ENCODE data around the gene KRT71. TPM values are rescaled to one million over a fixed set of nuclear protein-coding genes. Genes with fewer than 3 reads are reported as not detected.

Gene KRT71
- total RNA-seq, 1 experiment from 2014 or later: not detected

- Histone ChIP-seq H3K36me3 (replicated peaks; ENCODE audit: control insufficient read depth, insufficient read depth, low read length) (no peaks in the 10 kb centered on the region), H3K4me3 (ENCODE audit: insufficient read depth, low read depth, low read length) (no peak overlapping the region), H3K27me3 (ENCODE audit: control insufficient read depth, insufficient read depth, low read length) (no peaks in the 10 kb centered on the region)
- DNase-seq: no peak
Observed at GRCh38 chr12:52525661-52526499, 27.1 kb downstream of the KRT71 start.

DNA sequence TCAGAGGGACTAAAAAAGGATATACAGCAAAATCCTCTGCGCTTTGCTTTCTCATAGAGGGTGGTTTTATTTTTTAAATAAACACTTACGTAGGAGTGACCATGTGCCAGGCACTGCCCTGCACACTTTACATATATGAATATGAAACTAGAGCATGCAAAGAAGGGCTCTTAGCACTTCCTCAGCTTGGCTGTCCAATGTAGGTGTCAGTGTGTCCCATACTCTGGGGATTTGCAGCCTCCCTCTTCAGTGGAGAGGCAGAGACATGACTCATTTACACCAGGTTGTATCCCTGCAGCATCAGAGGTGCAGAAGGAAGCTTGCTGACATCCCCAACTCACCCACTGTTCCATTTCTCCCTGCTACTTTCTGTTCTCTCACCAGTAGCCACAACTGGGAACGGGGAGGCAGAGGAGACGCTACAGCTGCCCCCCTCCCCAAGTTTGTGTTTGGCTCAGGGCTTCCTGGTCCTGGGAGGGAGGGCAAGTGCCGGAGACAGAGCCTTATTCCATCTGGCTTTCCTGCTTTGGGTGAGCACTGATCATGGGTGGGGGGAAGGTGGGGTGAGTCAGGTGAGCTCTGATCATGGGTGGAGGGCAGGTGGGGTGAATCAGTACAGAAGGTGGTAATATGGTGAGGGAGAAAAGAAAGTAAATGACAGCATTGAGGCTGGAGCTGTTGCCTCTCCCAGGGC, 27.9 kb downstream of the KRT71 start:
- no peak overlapping the region for H3K4me3 ChIP-seq (ENCODE audit: insufficient read depth, low read depth, low read length)
- no peaks in the 10 kb centered on the region for H3K27me3 ChIP-seq (ENCODE audit: control insufficient read depth, insufficient read depth, low read length)
- DNase-seq: peak; percentile 6
- no peaks in the 10 kb centered on the region for H3K36me3 ChIP-seq (replicated peaks; ENCODE audit: control insufficient read depth, insufficient read depth, low read length)

GRCh38 chr12:52524241-52524897, 28.6 kb downstream of the KRT71 start:
- no peaks in the 10 kb centered on the region for H3K36me3 ChIP-seq (replicated peaks; ENCODE audit: control insufficient read depth, insufficient read depth, low read length)
- H3K4me3 ChIP-seq (ENCODE audit: insufficient read depth, low read depth, low read length): no peak overlapping the region
- H3K27me3 ChIP-seq (ENCODE audit: control insufficient read depth, insufficient read depth, low read length): no peaks in the 10 kb centered on the region
- DNase-seq: peak; percentile 22

DNA sequence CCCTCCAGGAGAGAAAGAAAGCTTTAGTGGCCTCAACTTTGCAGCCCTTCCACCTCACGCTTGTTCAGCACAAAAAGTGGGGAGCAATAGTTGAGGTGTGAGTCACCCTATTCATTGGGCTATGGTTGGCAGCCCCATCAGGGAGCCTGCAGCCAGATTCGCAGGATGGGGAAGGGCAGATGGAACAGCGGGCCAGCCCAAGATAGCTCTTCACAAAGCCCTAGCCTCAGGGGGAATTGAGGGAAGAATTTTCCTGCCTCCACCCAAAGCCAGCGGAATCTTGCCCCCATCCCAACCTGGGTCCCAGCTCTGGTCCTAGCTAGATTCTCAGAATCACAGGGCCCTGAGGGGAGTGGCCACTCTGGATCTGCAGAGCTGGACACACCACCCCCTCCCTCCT, 29.1 kb downstream of the KRT71 start:
- no peak overlapping the region for H3K4me3 ChIP-seq (ENCODE audit: insufficient read depth, low read depth, low read length)
- peak; percentile 10 for DNase-seq
- H3K27me3 ChIP-seq (ENCODE audit: control insufficient read depth, insufficient read depth, low read length): no peaks in the 10 kb centered on the region
- no peaks in the 10 kb centered on the region for H3K36me3 ChIP-seq (replicated peaks; ENCODE audit: control insufficient read depth, insufficient read depth, low read length)

GRCh38 chr12:52522346-52523011, 30.5 kb downstream of the KRT71 start:
- peak; percentile 9 for DNase-seq
- Histone ChIP-seq H3K27me3 (ENCODE audit: control insufficient read depth, insufficient read depth, low read length) (no peaks in the 10 kb centered on the region), H3K36me3 (replicated peaks; ENCODE audit: control insufficient read depth, insufficient read depth, low read length) (no peaks in the 10 kb centered on the region), H3K4me3 (ENCODE audit: insufficient read depth, low read depth, low read length) (no peak overlapping the region)

DNA sequence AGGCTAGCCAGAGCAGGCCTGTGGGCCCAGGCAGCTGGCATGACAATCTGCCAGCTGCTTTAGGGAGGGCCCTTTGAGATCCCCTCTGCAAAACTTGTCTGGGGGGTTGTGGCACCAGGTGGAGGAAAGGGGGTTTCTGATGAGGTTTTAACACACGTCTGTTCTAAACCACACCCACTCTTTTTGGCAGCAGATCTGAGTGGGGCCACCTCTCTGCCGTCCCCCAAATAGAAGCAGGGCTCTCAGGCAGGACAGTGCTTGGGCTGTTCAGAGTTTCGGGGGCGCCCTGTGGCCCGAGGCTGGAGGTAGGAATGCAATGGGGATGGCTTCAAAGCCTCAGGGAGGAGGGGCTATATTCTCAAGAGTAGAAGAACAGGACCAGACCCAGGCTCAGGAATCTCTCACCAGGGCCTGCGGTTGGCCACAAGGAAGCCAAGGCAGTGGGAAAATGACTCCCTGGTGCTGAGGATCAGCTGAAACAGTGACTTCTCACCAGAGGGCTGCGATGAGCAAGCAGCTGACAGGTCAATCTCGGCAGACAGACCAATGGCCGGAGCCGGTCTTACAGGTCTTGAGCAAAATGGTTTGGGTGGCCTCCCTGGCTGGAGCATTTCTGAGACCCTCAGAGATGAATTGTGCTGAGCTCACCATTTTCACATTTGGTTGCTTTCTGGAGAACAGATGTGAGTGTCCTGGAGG, 31.2 kb downstream of the KRT71 start:
- H3K27me3 ChIP-seq (ENCODE audit: control insufficient read depth, insufficient read depth, low read length): no peaks in the 10 kb centered on the region
- peak; percentile 32 for DNase-seq
- H3K4me3 ChIP-seq (ENCODE audit: insufficient read depth, low read depth, low read length): no peak overlapping the region
- no peaks in the 10 kb centered on the region for H3K36me3 ChIP-seq (replicated peaks; ENCODE audit: control insufficient read depth, insufficient read depth, low read length)

DNA sequence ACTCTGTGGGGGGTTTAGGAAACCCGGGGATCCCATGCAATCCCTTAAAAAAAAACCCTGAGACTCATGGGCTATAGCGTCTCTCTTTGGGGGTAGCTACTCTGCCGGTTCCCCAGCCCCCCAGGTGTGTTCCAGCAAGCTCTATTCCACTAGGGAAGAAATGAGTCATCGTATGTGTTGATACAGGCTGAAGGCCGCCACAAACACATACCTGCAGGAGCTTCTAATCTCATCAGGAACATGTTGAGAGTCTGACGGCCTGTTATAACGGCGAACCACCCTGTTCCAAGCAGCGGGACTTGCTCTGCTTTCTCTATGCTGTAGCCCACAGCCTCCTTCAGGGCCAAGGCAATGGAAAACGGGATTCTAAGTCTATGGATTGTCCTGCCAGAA, 31.8 kb downstream of the KRT71 start:
- peak; percentile 24 for DNase-seq
- no peaks in the 10 kb centered on the region for H3K27me3 ChIP-seq (ENCODE audit: control insufficient read depth, insufficient read depth, low read length)
- no peak overlapping the region for H3K4me3 ChIP-seq (ENCODE audit: insufficient read depth, low read depth, low read length)
- H3K36me3 ChIP-seq (replicated peaks; ENCODE audit: control insufficient read depth, insufficient read depth, low read length): no peaks in the 10 kb centered on the region

DNA sequence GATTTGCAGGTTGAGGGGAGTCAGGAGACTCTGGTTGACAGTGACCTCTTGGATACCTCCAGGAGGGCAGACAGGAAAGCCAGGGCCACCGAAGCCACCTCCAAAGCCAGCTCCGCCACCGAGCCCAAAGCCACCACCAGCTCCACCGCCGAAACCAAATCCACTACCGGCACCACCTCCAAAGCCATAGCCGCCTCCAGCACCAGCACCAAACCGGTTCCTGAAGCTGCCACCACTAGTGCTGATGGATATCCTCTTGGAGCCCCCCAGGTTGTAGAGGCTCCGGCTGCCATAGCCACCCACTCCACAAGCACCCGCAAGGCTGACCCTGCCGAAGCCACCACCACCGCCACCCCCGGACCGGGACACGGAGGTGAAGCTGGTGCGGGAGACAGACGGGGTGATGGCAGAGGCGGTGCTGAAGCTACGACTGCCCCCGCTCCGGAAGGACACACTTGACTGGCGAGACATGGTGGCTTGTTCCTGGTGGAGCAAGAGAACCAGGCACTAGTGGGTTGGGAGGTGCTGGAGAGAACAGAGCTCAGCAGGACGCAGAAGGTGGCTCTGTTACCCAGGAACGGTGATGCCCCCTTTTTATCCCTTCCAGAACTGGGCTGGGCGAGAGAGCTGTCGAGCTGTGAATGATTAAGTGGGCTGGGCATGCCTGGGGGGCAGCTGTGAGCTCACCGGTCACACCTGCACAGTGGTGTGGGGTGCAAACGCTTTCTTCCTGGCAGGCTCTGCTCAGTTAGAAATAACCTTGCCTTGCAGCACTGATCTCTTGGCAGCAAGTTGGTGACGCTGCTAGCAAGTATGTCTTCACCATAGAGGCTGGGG, 32.9 kb downstream of the KRT71 start, which contains the start of gene KRT5:
Gene KRT5, minus strand, starts transcription at position 569 of the 837 bp plus-strand sequence. Its CDS starts 98 bp downstream, at position 471.
- Histone ChIP-seq H3K4me3 (ENCODE audit: insufficient read depth, low read depth, low read length) (no peak within 1 kb of the TSS), H3K36me3 (replicated peaks; ENCODE audit: control insufficient read depth, insufficient read depth, low read length) (no peaks in the 10 kb centered on the region), H3K27me3 (ENCODE audit: control insufficient read depth, insufficient read depth, low read length) (no peaks in the 10 kb centered on the region)
- peak; percentile 15 for DNase-seq

DNA sequence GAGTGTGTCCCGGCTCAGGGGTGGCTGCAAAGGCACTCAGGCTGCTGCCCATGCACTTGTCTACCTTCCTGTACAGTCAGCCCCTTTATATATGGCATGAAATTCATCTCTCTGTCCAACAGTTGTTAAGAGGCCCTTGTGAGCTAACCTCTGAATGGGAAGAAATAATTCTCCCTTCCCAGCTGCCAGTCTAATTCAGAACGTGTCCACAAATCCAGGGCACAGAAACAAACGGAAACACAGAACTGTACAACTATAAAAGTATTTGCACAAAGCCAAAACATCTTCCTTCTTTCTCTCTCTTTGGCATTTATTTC, 33.6 kb downstream of the KRT71 start:
- no peak for DNase-seq
- Histone ChIP-seq H3K27me3 (ENCODE audit: control insufficient read depth, insufficient read depth, low read length) (no peaks in the 10 kb centered on the region), H3K36me3 (replicated peaks; ENCODE audit: control insufficient read depth, insufficient read depth, low read length) (no peaks in the 10 kb centered on the region), H3K4me3 (ENCODE audit: insufficient read depth, low read depth, low read length) (no peak overlapping the region)

DNA sequence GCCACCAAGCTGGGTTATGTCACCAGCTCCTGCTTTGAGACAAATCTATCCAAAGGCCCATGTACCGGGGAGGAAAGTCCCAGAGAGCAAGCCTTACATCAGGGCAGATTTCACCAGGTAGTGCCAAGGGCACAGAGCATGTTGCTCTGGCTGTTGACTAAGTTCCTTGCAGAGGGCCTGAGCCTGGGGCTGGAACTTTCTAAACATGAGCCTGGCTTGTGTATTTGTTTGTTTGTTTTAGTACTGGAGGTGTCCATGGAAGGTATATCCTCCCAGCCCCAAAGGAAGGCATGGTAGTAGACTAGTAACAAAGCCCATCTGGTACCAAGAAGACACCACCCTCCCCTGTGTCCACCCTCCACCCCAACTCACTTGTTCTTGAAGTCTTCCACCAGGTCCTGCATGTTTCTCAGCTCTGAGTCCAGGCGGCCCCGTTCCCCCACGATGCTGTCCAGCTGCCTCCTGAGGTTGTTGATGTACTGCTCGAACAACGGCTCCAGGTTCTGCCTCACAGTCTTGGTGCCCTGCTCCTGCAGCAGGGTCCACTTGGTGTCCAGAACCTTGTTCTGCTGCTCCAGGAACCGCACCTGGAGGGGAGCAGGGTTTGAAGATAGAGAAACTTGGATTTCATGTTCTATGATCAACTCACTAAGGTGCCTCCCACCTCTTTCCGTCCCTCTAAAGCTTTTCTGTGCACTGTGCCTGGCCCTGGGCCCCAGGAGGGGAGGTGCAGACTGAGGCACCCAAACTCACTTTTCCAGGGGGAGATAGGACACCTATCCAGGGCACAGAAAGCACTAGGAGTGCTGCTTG, 34.2 kb downstream of the KRT71 start:
- Histone ChIP-seq H3K36me3 (replicated peaks; ENCODE audit: control insufficient read depth, insufficient read depth, low read length) (no peaks in the 10 kb centered on the region), H3K27me3 (ENCODE audit: control insufficient read depth, insufficient read depth, low read length) (no peaks in the 10 kb centered on the region), H3K4me3 (ENCODE audit: insufficient read depth, low read depth, low read length) (no peak overlapping the region)
- DNase-seq: peak; percentile 8

GRCh38 chr12:52517888-52518287, 35.1 kb downstream of the KRT71 start:
- DNase-seq: peak; percentile 10
- Histone ChIP-seq H3K27me3 (ENCODE audit: control insufficient read depth, insufficient read depth, low read length) (no peaks in the 10 kb centered on the region), H3K4me3 (ENCODE audit: insufficient read depth, low read depth, low read length) (no peak overlapping the region), H3K36me3 (replicated peaks; ENCODE audit: control insufficient read depth, insufficient read depth, low read length) (no peaks in the 10 kb centered on the region)

DNA sequence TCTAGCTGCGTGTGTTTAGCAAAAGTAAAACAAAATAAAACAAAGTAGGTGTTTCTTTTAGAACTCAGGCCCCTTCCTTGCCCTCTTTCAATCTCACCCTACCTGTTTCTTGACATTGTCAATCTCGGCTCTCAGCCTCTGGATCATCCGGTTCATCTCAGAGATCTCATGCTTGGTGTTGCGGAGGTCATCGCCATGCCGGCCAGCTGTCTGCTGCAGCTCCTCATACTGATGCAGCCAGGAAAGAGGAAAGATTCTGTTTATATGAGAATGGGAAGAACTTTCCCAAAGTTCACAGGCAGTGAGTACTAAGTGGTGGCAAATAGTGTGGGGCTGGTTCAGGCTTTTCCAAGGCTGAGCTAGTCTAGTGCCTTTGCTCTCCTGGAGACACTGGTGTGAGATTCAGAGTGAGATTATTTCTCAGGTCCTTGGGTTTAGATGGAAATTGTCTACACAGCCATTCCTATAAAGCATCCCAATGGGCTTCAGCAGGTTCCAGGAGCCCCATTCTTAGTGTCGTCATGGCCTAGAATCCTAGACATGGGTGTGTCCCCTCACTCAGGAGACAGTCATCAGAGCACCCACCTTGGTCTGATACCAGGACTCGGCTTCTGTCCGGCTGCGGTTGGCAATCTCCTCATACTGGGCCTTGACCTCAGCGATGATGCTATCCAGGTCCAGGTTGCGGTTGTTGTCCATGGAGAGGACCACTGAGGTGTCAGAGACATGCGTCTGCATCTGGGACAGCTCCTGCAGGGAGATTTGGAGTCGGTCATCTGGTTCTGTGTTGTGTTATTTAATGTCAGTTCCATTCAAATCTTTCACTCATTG, 35.7 kb downstream of the KRT71 start:
- peak; percentile 8 for DNase-seq
- Histone ChIP-seq H3K27me3 (ENCODE audit: control insufficient read depth, insufficient read depth, low read length) (no peaks in the 10 kb centered on the region), H3K4me3 (ENCODE audit: insufficient read depth, low read depth, low read length) (no peak overlapping the region), H3K36me3 (replicated peaks; ENCODE audit: control insufficient read depth, insufficient read depth, low read length) (no peaks in the 10 kb centered on the region)

All from H7 (cell line).